GM18907 (cell line): ENCODE measurements around the gene MAPK8.

Experiments used
- ATAC-seq: cut with Tn5 transposase; IDR thresholded peaks from one replicate; pipeline ENCODE4 v1.9.1; 2021; ENCODE audit warnings: mild to moderate bottlenecking, moderate library complexity; ENCODE audit not compliant: unreplicated experiment

Gene MAPK8

DNA sequence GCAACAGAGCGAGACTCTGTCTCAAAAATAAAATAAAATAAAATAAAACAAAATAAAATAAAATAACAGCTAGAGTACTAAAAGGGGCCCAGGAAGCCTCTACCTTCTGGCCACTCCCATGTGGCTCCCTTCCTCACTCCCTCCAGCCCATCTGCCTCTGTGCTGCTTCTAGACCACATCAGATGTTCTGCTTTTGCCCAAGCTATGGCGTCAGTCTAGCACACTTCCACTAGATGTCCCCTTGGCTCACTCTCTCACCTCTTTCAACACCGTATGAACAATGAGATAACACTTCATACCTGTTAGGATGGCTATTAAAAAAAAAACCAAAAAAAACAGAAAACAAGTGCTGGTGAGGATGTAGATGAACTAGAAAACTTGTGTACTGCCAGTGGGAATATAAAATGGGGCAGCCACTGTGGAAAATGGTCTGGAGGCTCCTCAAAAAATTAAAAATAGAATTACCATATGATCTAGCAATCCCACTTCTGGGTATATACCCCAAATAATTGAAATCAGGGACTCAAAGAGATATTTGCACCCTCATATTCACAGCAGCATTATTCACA lies 166.1 kb downstream of the MAPK8 start:
- no peak for ATAC-seq

GRCh38 chr10:48473704-48474103 lies 167.2 kb downstream of the MAPK8 start:
- ATAC-seq = no peak

DNA sequence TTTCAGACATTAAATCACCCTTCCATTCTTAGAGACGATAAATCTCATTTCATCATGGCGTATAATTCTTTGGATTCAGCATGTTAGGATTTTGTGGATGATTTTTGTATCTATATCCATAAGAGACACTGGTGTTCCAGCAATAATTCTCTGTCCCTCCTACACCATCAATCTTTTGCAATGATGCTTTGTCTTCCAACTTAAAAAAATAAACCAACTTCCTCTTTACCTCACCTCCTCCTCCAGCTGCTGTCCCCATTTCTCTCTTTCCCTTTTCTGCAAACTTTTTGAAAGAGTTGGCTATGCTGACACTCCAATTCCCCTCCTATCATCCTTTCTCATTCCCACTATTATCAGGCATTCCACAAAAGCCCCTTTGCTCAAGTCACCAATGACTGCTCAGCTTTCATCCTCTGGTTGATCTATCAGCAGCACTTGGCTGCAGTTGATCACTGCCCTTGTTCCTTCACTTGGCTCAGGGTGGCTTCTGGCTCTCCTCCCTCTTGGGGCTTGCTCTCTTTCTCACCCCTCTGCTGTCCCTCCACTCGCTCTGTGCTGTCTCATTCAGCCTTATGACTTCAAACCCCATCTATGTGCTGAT lies 168.4 kb downstream of the MAPK8 start:
- ATAC-seq = no peak

- ATAC-seq = no peak
Measured at GRCh38 chr10:48475943-48476278, 169.4 kb downstream of the MAPK8 start.

- ATAC-seq = no peak
Measured at GRCh38 chr10:48476279-48476982, 170.0 kb downstream of the MAPK8 start.

DNA sequence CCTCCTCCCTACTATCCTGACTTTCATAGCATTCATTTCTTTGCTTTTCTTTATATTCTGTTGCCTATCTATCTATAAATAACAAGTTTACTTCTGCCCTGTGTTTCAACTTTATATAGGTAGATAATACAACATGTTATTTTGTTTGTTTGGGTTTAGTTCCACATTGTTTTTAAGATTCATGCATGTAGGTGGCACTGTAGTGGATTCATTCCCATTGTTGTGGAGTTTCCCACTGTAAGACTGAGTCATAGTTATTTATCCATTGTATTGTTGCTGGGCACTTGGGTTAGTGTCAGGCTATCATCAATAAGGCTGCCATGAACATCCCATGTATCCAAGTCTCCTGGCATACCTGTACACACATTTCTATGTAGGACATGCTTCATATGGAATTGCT lies 170.7 kb downstream of the MAPK8 start:
- no peak for ATAC-seq

DNA sequence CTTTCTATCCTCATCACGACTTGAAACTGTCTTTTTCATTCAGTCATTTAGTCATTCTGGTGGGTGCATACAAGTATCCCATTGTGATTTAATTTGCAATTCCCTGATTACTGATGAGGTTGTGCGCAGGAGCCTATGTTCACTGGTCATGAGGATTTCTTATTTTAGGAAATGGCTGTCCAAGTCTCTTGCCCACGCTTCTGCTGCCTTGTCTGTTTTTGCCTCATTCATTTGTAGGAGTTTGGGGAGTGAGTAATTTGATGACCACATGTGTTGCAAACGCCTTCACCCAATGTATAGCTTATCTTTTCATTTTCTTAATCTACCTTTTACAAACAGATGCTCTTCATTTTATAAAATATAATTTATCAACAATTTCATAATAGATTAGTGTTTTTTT lies 171.1 kb downstream of the MAPK8 start:
- ATAC-seq = no peak

- no peak for ATAC-seq
Measured at GRCh38 chr10:48478469-48478868, 172.0 kb downstream of the MAPK8 start.

DNA sequence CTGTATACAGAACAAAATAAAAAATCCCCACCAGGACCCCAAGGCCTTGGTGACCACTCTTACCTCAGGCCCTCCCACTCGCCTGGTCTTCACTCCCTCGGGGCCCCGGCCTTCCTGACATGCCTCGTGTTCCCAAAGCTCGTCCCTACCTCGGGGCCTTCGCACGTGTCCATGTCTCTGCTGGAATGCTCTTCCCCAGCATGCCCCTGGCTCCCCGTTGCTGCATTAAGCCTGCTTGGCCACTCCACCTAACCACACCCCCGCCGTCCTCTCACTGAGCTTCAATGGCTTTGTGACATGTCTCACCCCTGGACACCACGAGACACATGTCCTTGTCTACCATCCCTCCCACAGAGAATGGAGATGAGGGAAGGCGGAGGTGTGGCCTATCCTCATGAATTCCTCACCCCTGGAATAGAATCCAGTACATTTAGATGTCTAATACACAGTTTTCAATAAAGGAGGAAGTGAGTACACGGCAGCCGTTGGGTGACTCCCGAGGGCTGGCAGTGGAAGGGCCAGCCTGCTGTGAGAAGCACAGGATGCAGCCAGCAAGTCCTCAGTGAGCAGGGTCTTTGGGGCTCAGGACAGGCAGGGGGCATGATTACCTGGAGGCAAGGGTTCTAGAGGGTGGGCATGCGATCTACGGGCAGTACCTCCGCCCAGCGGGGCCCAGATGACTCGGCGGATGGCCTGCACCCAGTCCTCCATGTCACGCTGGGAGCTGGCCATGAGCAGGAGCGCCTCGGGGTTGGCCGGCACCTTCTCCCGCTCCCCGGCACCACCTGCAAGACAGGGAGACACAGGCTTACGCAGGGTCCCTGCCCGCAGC lies 172.7 kb downstream of the MAPK8 start:
- no peak for ATAC-seq

DNA sequence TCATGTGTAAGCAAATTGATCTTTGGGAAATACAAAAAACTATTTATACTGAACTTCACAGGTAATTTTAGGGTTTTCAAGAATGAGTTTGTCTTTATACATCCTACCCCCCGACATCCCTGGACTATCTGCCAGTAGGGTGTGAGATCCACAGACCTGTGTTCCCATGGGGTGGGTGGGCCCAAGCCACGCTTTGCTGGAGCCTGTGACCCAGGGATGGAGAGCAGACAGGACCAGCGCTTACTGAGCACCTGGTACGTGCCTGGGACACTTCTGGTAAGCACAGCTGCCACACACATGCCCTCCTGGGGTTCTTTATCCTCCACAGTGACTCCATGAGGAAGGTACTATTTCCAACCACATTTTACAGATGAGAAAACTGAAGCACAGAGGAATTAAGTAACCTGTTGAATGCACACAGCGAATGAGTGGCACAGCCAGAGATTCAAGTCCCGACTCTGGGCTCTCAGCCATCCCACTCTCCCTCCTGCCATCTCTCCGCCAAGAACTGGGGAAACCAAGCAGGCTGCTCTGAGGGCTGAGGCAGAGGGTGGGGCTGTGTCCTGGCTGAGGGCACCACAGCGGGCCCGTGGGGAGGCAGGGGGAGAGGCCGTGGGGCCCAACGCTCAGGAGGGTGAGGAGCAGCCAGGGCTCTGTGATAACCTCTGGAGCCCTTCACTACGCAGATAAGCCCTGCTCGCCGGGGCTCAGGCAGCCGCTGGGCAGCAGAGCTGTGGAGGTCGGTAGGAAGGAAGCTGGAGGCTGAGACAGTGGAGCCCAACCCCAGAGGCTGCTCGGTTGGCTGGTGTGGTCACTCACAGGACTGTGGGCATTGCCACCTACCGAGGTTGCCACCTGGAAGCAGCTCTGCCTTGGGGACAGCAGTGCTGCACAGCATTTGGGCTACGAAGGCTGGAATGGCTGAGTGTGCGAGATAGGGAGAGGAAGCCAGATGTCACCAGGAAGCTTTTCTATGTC lies 174.2 kb downstream of the MAPK8 start:
- ATAC-seq = no peak

GRCh38 chr10:48481385-48481784 lies 174.9 kb downstream of the MAPK8 start:
- ATAC-seq = no peak

DNA sequence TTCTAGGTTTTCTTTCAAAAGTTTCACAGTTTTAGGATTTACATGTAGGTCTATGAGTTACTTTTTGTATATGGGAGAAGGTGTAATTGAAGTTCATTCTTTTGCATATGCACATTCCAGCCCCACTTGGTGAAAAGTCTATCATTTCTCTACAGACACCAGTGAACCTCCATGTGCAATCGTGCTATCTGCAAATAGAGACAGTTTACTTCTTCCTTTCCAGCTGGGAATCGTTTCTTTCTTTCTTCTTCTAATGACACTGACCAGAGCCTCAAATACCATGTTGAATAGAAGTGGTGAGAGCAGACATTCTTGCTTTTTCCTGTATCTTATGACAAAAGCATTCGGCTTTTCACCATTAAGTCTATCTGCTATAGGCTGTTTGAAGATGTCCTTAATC lies 175.7 kb downstream of the MAPK8 start:
- no peak for ATAC-seq

DNA sequence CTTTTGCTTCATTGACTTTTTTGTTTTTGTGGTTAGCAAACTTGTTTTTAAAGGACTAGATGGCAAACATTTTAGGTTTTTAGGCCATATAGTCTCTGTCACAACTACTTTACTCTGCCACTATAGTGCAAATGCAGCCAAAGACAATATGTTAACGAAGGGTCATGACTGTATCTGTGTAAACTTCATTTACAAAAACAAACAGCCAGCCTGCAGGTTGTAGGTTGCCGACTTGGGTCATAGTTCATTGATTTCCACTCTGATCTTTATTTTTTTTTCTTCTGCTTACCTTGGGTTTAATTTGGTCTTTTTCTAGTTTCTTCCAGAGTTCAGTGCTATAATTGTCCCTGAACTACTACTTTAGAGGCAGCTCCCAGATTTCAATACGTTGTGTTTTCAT lies 178.4 kb downstream of the MAPK8 start:
- ATAC-seq = no peak

GRCh38 chr10:48485711-48486110 lies 179.2 kb downstream of the MAPK8 start:
- ATAC-seq = no peak

DNA sequence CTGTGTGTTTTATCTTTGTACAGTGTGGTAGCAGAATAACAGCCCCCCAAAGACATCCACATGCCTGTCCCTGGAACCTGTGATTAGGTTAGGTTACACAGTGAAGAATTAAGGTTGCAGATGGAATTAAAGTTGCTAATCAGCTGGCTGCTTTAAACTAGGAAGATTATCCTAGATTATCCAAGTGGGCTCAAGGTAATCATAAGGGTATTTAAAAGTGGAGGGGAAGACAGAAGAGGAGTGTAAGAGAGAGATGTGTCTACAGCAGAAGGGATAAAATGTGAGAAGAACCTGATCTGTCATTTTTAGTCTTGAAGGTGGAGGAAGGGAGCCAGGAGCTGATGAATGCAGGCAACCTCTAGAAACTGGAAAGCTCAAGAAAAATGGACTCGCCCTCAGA lies 180.8 kb downstream of the MAPK8 start:
- ATAC-seq = no peak
